Stimulated activated CD4-positive, alpha-beta T cell treated with anti-CD3 and anti-CD28 coated beads, TNF-alpha, amount 100 ng/mL, for 1 hour (primary cell): ENCODE data around the gene AEN.

ENCODE experiments used
- DNase-seq, 3 donors: peaks; one replicate each; pipeline ENCODE4 v3.0.0-alpha.2; 2020; ENCODE audit warnings: low read depth in 3 of 3, low spot score in 1 of 3

AEN gene, protein sequence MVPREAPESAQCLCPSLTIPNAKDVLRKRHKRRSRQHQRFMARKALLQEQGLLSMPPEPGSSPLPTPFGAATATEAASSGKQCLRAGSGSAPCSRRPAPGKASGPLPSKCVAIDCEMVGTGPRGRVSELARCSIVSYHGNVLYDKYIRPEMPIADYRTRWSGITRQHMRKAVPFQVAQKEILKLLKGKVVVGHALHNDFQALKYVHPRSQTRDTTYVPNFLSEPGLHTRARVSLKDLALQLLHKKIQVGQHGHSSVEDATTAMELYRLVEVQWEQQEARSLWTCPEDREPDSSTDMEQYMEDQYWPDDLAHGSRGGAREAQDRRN

DNA sequence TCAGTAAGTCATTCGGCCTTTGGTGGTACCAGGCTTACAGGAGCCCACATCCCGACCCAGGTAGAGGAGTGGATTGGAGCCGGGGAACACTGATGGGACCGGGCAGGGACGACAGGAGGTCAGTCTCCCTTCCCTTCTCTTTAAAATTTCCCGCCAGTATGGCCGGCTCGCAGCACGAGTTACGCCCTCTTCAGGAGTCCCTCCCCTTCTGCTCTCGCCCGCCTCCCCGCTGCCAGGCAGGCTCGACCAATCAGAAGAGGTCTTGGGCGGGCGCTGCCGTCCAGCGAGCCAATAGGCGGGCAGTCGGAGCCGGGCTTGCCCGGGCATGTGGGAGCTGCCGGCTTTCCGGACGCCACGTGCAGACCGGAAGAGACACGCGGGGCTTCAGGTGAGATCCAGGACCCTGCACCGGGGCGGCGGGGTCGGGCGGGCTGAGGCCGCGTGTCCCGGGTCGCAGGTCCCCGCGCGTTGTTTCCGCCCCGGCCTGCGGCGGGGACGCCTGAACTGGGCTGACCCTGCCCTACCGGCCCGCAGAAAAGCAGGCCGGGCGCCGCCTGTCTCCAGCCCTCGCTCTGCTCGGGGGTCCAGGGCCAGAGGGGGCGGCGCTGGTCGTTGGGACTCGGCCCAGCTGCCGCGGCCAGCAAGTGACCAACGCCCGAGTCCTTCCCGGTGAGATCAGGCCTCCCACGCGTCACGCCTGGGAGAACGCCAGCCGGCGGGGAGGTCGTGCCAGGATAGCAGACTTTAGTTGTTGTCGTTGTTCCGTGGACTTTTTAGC lies at the start of gene AEN:
Gene AEN (plus strand): TSS at position 346 of the 778 bp plus-strand sequence. CDS start 4,870 bp downstream, outside the sequence.
- DNase-seq: peak; percentile 87 to 91 (median 88)

DNA sequence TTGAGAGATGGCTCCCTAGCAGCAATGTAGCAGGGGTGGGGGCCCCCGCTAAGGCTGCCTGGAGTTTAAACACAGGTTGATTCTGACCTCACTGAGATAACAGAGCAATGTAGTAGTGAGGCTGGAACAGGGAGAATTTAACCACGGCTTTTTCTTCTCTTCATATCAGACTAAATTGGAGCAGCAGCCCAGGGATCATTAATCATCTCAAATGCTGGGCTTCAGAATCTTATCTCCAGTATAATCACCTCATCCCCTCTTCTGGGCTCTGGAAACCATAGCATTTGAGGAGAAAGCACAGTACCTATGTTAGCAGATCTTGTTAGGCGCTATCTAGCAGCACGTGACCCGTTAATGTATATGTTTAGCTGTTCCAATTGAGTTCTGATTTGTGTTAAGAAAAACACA lies 49.3 kb upstream of the AEN start:
- DNase-seq: no peak

- DNase-seq: no peak
Observed at GRCh38 chr15:88574077-88574476, 47.1 kb upstream of the AEN start.

- DNase-seq: no peak
Observed at GRCh38 chr15:88574655-88575054, 46.5 kb upstream of the AEN start.

DNA sequence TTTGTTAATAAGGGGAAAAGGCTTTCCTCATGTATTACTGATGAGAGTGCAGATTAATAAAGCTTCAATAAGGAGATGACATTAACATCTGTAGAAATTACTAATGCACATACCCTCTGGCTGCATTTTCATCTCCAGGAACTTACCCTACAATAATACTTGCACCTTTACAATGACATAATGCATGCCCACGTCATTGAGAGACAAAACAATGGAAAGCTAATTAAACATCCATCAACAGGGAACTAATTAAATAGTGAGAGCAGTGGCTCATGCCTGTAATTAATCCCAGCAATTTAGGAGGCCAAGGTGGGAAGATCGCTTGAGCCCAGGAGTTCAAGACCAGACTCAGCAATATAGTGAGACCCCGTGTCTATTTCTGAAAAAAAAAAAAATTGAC lies 41.8 kb upstream of the AEN start:
- no peak for DNase-seq

- DNase-seq: no peak
Observed at GRCh38 chr15:88580532-88580931, 40.6 kb upstream of the AEN start.

DNA sequence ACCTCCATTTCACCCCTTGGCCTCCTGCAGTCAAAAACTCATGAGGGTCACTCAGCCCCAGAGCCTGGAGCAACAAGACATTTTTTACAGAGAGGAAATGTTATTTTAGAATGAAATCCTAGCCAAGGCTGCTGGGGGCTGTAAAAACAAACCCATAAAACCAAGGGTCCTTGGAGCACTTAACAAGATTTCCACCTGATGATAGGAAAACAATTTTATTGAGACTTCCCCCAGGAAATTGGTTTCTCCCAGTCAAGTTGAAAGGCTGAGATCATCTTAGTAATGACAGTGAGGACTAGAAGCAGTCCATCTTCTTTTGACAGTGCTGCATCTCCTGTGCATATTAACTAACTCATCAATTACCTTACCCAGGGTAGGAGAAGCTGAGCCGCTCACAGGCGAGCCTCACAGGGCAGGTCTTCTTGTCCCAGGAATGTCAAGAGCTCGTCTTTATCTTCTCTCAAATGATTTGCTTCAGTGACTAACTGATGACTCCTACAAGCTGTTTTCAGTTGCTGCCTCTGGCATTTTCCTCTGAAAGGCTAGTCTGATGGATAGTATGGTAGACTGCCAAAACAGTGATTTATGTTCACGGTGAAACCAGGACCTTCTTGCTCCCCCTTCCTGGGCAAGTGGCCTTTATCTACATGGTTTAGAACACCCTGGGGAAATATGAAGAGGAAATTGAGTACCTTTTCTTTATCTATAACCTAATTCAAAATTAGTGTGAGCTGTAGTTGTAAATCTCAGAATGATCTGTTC lies 34.6 kb upstream of the AEN start:
- DNase-seq: no peak

DNA sequence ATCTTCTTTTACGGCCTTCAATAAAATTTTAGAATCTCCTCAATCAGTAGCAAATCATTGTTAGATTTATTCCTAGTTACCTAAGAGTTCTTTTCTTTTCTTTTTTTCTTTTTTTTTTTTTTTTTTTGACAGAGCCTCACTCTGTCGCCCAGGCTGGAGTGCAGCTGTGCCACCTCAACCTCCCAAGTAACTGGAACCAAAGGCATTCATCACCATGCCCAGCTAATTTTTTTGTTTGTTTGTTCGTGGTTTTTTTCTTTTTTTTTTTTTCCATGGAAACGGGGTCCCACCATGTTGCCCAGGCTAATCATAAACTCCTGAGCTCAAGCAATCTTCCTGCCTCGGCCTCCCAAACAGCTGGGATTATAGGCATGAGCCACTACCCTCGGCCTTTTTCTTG lies 30.4 kb upstream of the AEN start:
- DNase-seq: no peak

DNA sequence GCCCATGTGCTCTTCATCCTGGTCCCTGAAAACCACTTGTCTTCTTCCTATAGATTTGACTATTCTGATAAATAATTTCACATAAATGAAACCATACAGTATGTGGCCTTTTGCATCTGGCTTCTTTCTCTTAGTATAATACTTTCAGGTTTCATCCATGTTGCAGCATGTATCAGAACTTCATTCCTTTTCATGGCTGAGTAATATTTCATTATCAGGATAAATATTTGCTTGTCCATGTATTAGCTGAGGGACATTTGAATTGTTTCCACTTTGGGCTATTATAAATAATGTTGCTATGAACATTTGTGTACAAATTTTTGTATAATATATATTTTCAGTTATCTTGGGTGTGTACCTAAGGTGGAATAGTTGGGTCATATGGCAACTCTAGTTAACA lies 29.8 kb upstream of the AEN start:
- no peak for DNase-seq

- no peak for DNase-seq
Observed at GRCh38 chr15:88603885-88604284, 17.3 kb upstream of the AEN start.

DNA sequence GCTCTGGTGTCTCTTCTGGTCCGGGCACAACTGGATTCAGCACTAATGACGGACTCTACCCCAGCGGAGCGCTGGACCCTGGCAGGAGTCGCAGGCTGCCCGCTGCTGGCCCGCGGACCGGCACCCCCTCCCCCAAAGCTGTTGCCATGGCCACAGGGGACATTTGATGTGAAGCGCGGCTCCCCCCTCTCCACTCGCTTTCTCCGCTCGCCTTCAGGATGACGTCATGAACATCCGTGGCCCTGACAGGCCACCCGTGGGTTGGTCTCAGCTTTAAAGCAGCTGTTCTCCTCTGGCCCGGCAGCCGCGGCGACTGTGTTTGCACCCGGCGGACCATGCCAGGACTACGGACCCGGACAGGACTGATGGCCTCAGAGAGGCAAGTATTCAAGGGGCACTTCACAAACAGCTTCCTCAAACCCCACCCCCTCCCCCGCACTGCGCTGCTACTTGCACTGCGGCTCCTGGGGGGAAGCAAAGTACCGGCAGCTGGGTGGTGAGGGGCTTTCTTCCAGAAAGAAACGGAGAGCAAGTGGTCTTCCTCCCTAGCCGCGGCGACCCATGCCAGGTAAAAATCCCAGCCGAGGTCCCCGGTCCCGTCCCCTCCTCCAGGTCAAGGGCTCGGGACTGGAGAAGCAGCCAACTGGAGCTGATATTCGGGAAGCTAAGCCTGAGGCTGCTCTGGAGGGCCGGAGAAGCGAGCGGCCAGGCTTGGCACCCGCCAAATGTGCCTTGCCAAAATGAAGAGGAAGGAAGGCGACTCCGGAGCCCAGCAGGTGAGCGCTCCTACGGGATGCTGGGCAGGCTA lies 16.6 kb upstream of the AEN start:
- DNase-seq: no peak

GRCh38 chr15:88605189-88606069 lies 15.7 kb upstream of the AEN start:
- DNase-seq: peak in 1 of 3 donors; percentile 34

- no peak for DNase-seq
Observed at GRCh38 chr15:88606070-88606794, 14.9 kb upstream of the AEN start.

- no peak for DNase-seq
Observed at GRCh38 chr15:88607951-88608350, 13.2 kb upstream of the AEN start.

- no peak for DNase-seq
Observed at GRCh38 chr15:88608607-88609181, 12.4 kb upstream of the AEN start.

DNA sequence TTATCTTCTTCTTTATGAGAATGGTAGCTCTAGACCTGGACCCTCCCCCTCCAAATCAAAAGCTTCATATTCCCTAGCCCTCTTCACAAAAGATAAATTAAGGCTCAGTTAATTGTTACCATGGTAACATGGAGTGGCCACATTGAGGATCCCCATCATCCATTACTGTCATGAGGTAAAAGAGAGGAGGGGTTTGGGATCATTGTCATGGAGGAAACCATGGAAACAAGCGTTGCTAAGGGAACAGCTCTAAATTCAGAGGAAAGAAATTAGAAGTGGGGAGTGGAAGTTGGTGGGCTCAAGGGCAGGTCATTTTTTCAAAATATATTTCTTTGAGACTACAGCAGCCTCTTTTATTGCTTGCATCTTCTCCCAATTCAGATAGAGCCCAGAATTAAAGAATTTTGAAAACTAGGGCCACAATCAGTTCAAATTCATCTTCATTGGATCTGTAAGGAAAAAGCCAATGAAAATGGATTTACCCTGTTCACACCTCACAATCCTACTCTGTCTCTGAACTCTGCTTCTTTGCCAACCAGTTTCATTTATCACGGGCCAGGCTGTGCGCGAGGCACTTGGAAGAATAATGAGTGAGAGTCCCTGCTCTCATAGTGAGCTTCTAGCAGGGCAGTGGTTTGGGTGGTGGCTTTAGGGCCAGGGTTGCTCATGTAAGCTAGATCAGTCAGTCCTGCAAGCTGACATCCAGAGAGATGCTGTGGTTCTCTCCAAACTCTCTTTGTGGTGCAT lies 11.6 kb upstream of the AEN start:
- no peak for DNase-seq

- DNase-seq: no peak
Observed at GRCh38 chr15:88610701-88611231, 10.4 kb upstream of the AEN start.

GRCh38 chr15:88612186-88612796 lies 8.8 kb upstream of the AEN start:
- DNase-seq: no peak
